ENCODE measurements around the gene PPP1R12C.

Gene PPP1R12C

DNA sequence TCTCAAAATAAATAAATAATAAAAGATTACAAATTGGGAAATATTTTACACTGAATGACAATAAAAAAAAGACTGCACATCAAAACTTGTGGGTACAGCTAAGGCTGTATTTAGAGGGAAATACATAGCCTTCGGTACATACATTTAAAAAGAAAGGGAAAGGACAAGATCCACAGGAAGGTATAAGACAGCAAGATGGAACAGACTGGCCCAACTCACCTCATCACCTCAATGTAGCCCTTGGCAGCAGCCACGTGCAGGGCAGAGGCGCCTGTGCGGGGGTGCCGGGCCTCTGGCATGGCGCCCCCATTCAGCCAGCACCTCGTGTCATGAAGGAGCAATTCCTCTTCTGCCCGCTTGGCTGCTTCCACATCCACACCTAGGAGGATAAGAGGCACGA, 14.2 kb downstream of the PPP1R12C start:
- no peak overlapping the region for H3K27ac ChIP-seq (ENCODE audit: low read length)
- H3K9me3 ChIP-seq (ENCODE audit: control insufficient read depth in 1 of 2, low read length in 2 of 2) = peaks cover 0 to 3% of the 10 kb centered on the region in 2 donors
- H3K36me3 ChIP-seq (ENCODE audit: control insufficient read depth in 1 of 2, insufficient read depth in 2 of 2, low read length in 2 of 2) = peaks cover 21 to 61% of the 10 kb centered on the region in 2 donors
- H3K27me3 ChIP-seq (ENCODE audit: low read depth, low read length) = no peaks in the 10 kb centered on the region
- peaks cover 0 to 4% of the 10 kb centered on the region in 2 donors for H3K4me1 ChIP-seq (ENCODE audit: control insufficient read depth in 1 of 2, insufficient read depth in 2 of 2, low read length in 2 of 2)
- no peak overlapping the region for H3K4me3 ChIP-seq (ENCODE audit: low read depth in 1 of 2, low read length in 2 of 2)

DNA sequence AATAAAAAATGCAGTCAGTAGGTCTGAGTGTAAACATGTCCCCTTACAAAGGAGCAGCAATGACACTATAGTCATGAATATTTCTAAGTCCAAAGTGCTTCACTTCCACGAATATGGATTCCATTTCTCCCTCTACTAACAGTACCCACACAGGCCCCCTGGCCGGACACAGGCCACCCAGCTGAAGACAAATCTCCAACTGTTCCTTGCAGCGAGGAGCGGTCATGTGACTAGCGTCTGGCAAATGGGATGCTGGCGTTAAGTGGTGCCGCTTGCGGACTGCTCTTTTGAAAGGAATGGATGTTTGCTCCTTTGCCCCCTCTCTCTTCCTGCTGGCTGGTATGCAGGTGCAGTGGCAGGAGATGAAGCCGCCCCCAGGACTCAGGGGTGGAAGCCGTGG, 16.2 kb downstream of the PPP1R12C start:
- no peak overlapping the region for H3K27ac ChIP-seq (ENCODE audit: low read length)
- peaks cover 0 to 3% of the 10 kb centered on the region in 2 donors for H3K9me3 ChIP-seq (ENCODE audit: control insufficient read depth in 1 of 2, low read length in 2 of 2)
- no peaks in the 10 kb centered on the region for H3K27me3 ChIP-seq (ENCODE audit: low read depth, low read length)
- no peak overlapping the region for H3K4me3 ChIP-seq (ENCODE audit: low read depth in 1 of 2, low read length in 2 of 2)
- peaks cover 17 to 57% of the 10 kb centered on the region in 2 donors for H3K36me3 ChIP-seq (ENCODE audit: control insufficient read depth in 1 of 2, insufficient read depth in 2 of 2, low read length in 2 of 2)
- peaks cover 0 to 4% of the 10 kb centered on the region in 2 donors for H3K4me1 ChIP-seq (ENCODE audit: control insufficient read depth in 1 of 2, insufficient read depth in 2 of 2, low read length in 2 of 2)

DNA sequence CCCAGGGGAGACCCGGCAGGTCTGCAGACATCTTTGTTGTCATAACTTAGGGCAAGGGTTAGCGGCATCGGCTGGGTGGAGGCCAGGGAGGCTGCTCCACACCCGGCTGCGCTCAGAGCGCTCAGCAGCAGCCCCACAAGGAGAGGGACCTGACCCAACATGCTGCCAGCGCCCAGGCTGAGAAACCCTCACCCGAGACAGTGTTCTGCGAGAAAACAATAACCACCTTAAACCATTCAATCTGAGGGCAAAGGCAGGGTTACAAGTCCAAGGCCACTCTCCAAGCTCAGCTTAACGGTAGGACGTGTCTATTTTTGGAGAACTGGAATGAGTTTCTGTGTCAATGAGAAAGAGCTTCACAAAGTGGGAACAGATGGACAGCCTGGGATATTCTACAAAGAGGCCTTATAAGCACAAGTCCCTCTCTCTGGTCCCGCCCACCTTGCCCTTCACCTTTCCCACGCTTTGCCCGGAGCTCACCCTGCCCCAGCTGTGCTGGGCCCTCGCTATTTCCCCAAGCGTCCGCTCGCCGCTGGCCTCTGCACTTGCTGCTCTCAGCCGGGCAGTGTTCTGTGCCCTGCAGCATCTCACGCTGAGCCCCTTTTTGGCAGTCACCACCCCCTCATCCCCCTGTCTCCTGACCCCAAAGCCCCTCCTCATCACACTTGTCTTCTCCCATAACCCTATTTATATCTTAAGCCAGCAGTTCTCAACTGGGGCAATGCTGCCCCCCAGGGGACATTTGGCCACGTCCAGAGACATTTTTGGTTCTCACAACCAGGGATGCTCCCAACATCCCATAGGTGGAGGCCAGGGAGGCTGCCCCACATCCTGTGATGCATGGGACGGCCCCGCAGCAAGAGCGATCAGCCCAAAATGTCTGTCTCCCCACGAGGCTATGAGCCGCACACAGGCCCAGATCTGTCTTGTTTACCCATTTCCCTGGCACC, 17.6 kb downstream of the PPP1R12C start:
- Histone ChIP-seq H3K27ac (ENCODE audit: low read length) (no peak overlapping the region), H3K27me3 (ENCODE audit: low read depth, low read length) (no peaks in the 10 kb centered on the region), H3K36me3 (ENCODE audit: control insufficient read depth in 1 of 2, insufficient read depth in 2 of 2, low read length in 2 of 2) (peaks cover 21 to 54% of the 10 kb centered on the region in 2 donors), H3K4me3 (ENCODE audit: low read depth in 1 of 2, low read length in 2 of 2) (no peak overlapping the region), H3K9me3 (ENCODE audit: control insufficient read depth in 1 of 2, low read length in 2 of 2) (peaks cover 0 to 3% of the 10 kb centered on the region in 2 donors), H3K4me1 (ENCODE audit: control insufficient read depth in 1 of 2, insufficient read depth in 2 of 2, low read length in 2 of 2) (peaks cover 0 to 4% of the 10 kb centered on the region in 2 donors)

DNA sequence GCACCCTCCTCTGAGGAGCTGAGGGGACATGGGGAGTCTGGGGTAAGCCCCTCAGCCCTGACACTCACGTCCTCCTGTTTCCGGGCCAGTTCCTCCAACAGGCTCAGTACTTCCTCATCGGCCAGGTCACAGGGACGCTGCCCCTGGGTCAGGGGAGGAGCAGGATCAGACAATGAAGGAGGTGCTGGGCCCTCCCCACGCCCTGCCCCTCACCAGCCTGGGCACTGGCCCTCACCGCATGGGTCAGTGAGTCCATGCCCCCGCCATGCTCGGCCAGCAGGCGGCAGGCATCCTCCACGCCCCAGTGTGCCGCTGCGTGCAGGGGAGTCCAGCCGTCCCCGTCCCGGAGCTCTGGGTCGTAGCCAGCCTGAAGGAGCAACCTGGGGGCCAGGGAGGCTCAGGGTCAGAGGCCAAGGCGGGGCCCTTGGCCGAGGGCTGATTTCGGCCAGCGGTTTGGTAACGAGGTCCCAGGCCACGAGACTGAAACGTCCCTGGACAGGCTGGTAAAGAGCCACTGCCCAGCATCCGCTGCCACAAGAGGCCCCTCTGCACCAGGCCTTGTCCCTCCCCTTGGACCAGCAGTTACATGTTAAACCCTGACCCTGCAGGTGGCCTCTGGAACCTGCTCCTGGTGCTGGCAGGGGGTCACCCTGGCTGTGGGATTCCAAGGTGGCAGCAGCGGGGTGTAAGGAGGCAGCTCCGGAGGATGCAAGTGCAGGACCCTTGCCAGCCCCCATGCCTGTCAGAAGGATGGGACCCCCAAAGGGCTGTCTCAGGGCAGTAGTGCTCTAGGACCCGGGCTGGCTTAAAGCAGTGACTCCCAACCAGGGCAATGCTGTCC, 18.5 kb downstream of the PPP1R12C start:
- Histone ChIP-seq H3K36me3 (ENCODE audit: control insufficient read depth in 1 of 2, insufficient read depth in 2 of 2, low read length in 2 of 2) (peaks cover 28 to 62% of the 10 kb centered on the region in 2 donors), H3K27me3 (ENCODE audit: low read depth, low read length) (no peaks in the 10 kb centered on the region), H3K4me3 (ENCODE audit: low read depth in 1 of 2, low read length in 2 of 2) (no peak overlapping the region), H3K27ac (ENCODE audit: low read length) (no peak overlapping the region), H3K9me3 (ENCODE audit: control insufficient read depth in 1 of 2, low read length in 2 of 2) (peaks cover 0 to 3% of the 10 kb centered on the region in 2 donors), H3K4me1 (ENCODE audit: control insufficient read depth in 1 of 2, insufficient read depth in 2 of 2, low read length in 2 of 2) (peaks cover 0 to 4% of the 10 kb centered on the region in 2 donors)

DNA sequence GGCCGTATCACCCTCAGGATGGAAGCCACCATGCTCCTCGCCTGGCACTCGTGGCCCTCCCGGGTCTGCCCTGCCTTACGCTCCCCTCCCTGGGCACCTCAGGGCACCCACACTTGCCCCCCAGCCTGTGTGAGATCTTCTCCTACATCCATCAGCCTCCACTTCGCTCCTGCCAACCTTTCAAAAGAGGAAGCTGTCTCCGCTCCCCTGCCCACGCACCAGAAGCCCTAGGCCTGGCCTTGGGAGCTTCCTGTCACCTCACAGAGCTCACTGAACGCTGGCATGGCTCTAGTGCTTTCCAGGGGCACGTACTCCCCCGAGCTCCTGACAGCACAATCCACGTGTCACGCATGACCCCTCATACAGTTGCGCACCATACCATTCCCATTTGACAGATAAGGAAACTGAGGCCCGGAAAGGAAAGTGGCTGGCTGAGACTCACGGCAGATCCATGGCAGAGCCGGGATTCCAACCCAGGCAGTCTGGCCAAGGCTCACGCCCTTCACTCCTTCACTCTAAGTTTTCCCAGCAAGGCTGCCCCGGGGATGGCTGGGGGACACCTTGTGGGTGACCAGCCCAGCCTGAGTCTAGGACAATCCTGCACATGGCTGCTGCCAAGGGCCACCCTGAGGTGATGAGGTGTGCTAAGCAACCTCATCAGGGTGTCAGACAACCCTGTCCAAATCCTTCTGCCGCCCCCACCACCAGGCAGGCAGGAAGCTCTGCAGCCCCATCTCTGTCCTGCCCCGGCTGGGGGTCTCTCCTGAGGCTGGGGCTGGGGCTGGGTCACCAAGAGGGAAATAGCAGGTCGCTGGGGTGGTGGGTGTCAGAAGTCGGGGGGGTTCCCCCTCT, 19.3 kb downstream of the PPP1R12C start:
- Histone ChIP-seq H3K27ac (ENCODE audit: low read length) (no peak overlapping the region), H3K4me1 (ENCODE audit: control insufficient read depth in 1 of 2, insufficient read depth in 2 of 2, low read length in 2 of 2) (peaks cover 0 to 4% of the 10 kb centered on the region in 2 donors), H3K27me3 (ENCODE audit: low read depth, low read length) (no peaks in the 10 kb centered on the region), H3K36me3 (ENCODE audit: control insufficient read depth in 1 of 2, insufficient read depth in 2 of 2, low read length in 2 of 2) (peaks cover 22 to 57% of the 10 kb centered on the region in 2 donors), H3K9me3 (ENCODE audit: control insufficient read depth in 1 of 2, low read length in 2 of 2) (no peaks in the 10 kb centered on the region), H3K4me3 (ENCODE audit: low read depth in 1 of 2, low read length in 2 of 2) (no peak overlapping the region)

DNA sequence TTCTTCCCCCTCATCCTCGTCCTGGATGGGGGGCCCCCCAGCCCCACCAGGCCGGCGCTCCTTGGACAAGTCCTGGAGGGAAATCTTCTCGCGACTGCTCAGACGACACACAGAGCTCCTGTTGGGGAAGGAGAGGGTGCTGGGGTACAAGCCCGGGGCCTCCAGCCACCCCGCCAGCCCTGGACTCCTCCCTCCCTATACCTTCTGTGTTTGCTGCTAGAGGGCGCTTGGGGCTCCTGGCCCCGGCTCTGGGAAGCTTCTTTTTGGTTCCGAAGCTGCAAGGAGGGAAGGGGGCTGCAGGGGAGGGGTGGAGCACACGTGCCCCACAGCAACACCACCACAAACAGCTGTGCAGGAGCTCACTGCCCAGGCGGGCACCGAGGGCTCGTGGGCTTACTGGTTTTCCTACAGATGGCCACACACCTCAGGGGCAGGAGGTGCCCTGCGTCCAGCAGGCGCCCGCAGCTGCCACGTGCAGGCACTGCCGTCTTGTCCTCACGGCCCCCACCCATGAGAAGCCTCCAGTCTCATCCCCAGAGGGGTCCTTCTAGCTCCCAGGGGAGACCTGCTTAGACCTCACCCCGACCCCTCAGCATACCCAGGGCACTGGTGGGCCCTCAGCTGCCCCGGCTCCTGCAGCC, 21.3 kb downstream of the PPP1R12C start:
- no peaks in the 10 kb centered on the region for H3K27me3 ChIP-seq (ENCODE audit: low read depth, low read length)
- H3K4me3 ChIP-seq (ENCODE audit: low read depth in 1 of 2, low read length in 2 of 2) = no peak overlapping the region
- H3K9me3 ChIP-seq (ENCODE audit: control insufficient read depth in 1 of 2, low read length in 2 of 2) = no peaks in the 10 kb centered on the region
- no peak overlapping the region for H3K27ac ChIP-seq (ENCODE audit: low read length)
- H3K4me1 ChIP-seq (ENCODE audit: control insufficient read depth in 1 of 2, insufficient read depth in 2 of 2, low read length in 2 of 2) = peaks cover 0 to 4% of the 10 kb centered on the region in 2 donors
- peaks cover 15 to 59% of the 10 kb centered on the region in 2 donors for H3K36me3 ChIP-seq (ENCODE audit: control insufficient read depth in 1 of 2, insufficient read depth in 2 of 2, low read length in 2 of 2)

DNA sequence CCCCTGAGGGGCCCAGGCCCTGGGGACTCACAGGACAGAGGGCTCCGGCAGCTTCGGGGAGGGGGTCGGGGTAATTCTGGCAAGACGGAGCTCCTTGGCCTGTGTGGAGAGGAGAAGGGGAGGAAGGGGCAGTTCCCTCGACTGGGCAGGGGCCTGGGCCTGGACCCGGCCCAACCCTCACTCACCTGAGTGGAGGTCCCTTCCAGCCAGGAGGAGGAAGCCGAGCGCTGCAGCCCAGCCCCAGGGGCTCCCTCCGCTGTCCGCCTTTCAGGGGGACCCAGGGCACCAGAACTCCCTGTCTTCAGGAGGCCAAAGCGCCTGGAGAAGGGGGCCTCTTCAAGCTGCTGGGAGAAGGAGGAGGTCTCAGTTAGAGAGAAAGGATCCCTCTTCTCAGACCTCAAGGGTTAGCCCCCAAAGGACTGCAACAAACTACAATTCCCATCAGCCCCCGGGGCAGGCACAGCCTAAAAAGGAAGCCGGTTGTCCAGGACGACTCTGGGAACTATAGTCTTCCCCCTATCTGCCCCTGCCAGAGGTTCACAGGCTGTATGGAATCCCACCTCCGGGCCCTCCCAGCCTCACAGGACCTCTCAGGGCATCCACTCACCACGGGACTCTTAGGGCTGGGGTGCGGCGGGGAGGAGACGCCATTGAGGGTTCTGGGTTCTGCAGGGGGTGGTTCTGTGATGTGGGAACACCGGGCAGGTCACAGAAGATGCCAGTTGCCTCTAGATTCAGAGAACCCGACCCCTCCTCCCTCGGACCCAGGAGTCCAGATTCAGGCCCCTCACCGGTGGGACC, 22.0 kb downstream of the PPP1R12C start:
- Histone ChIP-seq H3K4me3 (ENCODE audit: low read depth in 1 of 2, low read length in 2 of 2) (no peak overlapping the region), H3K36me3 (ENCODE audit: control insufficient read depth in 1 of 2, insufficient read depth in 2 of 2, low read length in 2 of 2) (peaks cover 22 to 61% of the 10 kb centered on the region in 2 donors), H3K27me3 (ENCODE audit: low read depth, low read length) (no peaks in the 10 kb centered on the region), H3K4me1 (ENCODE audit: control insufficient read depth in 1 of 2, insufficient read depth in 2 of 2, low read length in 2 of 2) (peaks cover 0 to 4% of the 10 kb centered on the region in 2 donors), H3K27ac (ENCODE audit: low read length) (no peak overlapping the region), H3K9me3 (ENCODE audit: control insufficient read depth in 1 of 2, low read length in 2 of 2) (no peaks in the 10 kb centered on the region)

DNA sequence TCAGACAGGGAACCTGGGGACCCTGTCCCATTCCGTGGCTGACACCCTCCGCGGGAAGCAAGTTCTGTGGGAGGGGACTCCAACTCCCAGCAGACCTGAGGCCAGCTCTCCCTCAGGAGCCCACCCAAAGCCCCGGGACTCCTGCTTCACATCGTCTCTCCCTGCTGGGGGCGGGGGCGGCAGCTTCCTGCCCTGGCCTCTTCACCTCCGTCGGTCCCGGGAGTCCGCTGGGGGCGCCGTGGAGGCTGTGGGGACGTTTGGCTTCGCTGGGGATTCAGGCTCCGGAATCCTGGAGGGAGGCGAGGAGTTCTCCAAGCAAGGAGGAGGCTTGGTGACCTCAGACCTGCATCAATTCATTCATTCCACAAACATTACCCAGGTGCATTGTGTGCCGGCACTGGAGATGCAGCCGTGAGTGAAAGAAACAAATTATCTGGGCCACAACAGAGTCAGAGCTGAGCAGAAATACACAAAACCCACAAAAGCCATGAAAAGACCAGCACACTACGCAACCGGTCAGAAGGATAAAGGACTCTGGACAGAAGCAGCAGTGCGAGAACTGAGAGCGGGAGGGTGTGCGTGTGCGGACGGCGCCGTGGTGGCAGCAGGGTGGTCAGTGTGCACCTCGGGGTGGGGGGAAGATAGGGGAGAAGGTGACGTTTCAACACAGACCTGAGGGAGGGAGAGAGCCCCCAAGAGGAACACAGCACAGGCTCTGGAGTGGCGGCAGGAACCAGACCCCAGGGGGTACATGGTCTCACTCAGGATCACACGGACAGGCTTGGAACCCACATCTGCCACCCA, 22.8 kb downstream of the PPP1R12C start:
- Histone ChIP-seq H3K4me1 (ENCODE audit: control insufficient read depth in 1 of 2, insufficient read depth in 2 of 2, low read length in 2 of 2) (peaks cover 0 to 3% of the 10 kb centered on the region in 2 donors), H3K36me3 (ENCODE audit: control insufficient read depth in 1 of 2, insufficient read depth in 2 of 2, low read length in 2 of 2) (peaks cover 24 to 62% of the 10 kb centered on the region in 2 donors), H3K27ac (ENCODE audit: low read length) (no peak overlapping the region), H3K27me3 (ENCODE audit: low read depth, low read length) (no peaks in the 10 kb centered on the region), H3K9me3 (ENCODE audit: control insufficient read depth in 1 of 2, low read length in 2 of 2) (no peaks in the 10 kb centered on the region), H3K4me3 (ENCODE audit: low read depth in 1 of 2, low read length in 2 of 2) (no peak overlapping the region)

DNA sequence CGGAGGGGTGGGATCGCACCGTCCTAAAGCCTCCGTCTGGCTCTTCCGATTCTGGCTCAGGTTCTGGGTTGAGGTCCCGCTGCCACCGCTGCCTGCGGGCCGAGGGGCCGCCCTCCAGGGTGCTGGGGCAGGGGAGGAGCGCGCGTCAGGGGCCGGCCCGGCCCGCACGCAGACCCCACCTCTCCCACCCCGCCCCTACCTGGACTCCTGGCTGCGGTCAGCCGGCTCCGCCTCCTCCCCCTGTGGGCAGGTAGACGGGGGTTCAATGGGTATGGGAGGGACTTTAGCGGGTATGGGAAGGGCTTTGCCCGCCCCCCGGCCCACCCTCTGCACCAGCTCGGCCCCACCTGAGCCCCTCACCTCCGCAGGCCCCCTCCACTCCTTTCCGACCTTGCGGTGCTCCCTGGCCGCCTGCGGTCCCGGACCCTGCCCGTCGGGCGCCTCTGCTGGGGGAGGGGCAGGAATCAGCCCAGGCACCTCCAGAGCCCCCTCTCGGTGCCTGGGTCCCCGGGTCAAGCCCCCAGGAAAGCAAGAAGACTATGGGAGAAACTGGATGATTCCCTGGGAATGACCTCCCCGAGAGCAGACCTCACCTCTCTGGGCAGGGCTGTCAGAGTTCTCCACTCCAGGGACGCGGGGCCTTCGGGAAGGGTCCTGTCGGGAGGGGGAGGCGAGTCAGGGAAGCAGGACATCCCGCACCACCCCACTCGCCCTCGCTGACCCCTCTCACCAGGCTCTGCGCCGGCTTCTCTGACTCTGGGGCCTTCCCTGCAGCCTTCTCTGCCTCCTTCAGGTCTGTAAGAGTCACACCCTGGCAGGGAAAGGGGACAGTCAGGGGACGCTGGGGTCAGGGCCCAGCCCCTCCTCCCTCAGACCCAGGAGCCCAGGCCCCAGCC, 24.8 kb downstream of the PPP1R12C start:
- H3K27me3 ChIP-seq (ENCODE audit: low read depth, low read length) = peaks cover 4% of the 10 kb centered on the region
- peaks cover 0 to 15% of the 10 kb centered on the region in 2 donors for H3K4me1 ChIP-seq (ENCODE audit: control insufficient read depth in 1 of 2, insufficient read depth in 2 of 2, low read length in 2 of 2)
- H3K27ac ChIP-seq (ENCODE audit: low read length) = no peak overlapping the region
- H3K4me3 ChIP-seq (ENCODE audit: low read depth in 1 of 2, low read length in 2 of 2) = no peak overlapping the region
- H3K36me3 ChIP-seq (ENCODE audit: control insufficient read depth in 1 of 2, insufficient read depth in 2 of 2, low read length in 2 of 2) = peaks cover 19 to 46% of the 10 kb centered on the region in 2 donors
- no peaks in the 10 kb centered on the region for H3K9me3 ChIP-seq (ENCODE audit: control insufficient read depth in 1 of 2, low read length in 2 of 2)
